ENCODE data around the gene EIF3I.

- TF ChIP-seq POLR2A (IDR thresholded peaks at IDR 0.05; ENCODE audit: low read depth, low read length) (no peak), POLR2AphosphoS5 (IDR thresholded peaks at IDR 0.05; ENCODE audit: low read depth, low read length) (no peak)
These were observed 36.1 kb upstream of the EIF3I start for GRCh38 chr1:32186077-32186476.

Data from GM12892 (cell line).